ENCODE results near the gene PDHB.

The PDHB gene

DNA sequence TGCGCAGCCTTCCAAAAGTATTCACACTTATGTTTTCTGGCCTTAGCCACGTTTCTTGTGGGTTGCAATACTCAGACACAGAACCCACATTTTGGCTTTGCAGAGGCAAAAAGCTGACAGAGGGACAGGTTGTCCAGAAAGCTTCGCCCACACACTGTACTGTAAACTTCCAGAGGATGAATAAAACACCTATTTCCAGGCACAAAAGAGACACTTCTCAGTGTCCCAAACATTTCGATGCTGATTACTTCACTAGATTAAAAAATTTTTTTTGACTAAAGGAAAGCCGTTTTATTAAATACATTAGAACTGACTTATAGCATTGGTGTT lies 30.3 kb upstream of the PDHB start:
- Histone ChIP-seq H2BK5ac (ENCODE audit: low read length) (no peak overlapping the region), H3K18ac (ENCODE audit: low read length) (peak overlapping the region; percentile 16), H3K4ac (ENCODE audit: low read length) (no peak overlapping the region), H3K4me1 (ENCODE audit: control insufficient read depth in 2 of 2, insufficient read depth in 1 of 2, low read depth in 1 of 2, low read length in 2 of 2) (peaks cover 0 to 3% of the 10 kb centered on the region in 2 donors), H3K79me1 (ENCODE audit: low read depth, low read length) (no peaks in the 10 kb centered on the region), H2BK15ac (ENCODE audit: low read length) (no peak overlapping the region), H2BK12ac (ENCODE audit: low read length) (no peak overlapping the region), H3K9me3 (replicated peaks in 1 of 2; ENCODE audit: control insufficient read depth in 2 of 2, insufficient read depth in 1 of 2, low read depth in 1 of 2, low read length in 2 of 2) (no peaks in the 10 kb centered on the region), H3K36me3 (replicated peaks in 1 of 2; ENCODE audit: control insufficient read depth in 2 of 2, insufficient read depth in 2 of 2, low read length in 2 of 2) (no peaks in the 10 kb centered on the region), H3K4me2 (ENCODE audit: insufficient read depth, low read length, poor library complexity, severe bottlenecking) (no peak overlapping the region), H2BK120ac (ENCODE audit: low read depth, low read length) (no peak overlapping the region), H4K8ac (ENCODE audit: low read depth, low read length) (no peak overlapping the region), H2AFZ (ENCODE audit: low read length) (peak overlapping the region; percentile 83), H3K14ac (ENCODE audit: low read length) (no peak overlapping the region), H3K27me3 (ENCODE audit: control insufficient read depth in 3 of 3, insufficient read depth in 3 of 3, low read depth in 1 of 3, low read length in 3 of 3) (no peaks in the 10 kb centered on the region), H3K27ac (replicated peaks; ENCODE audit: low read length) (no peak overlapping the region), H3K4me3 (ENCODE audit: low read length in 2 of 2) (no peak overlapping the region), H4K91ac (ENCODE audit: low read depth, low read length, poor library complexity) (no peak overlapping the region), H3K23ac (ENCODE audit: low read depth, low read length, poor library complexity) (no peak overlapping the region), H2AK5ac (ENCODE audit: low read depth, low read length) (no peak overlapping the region), H3K9ac (ENCODE audit: low read depth, low read length, poor library complexity) (no peak overlapping the region)
- no peak for DNase-seq (ENCODE audit: low spot score)
- WGBS, 2 donors (ENCODE audit: extremely low coverage in 2 of 2, insufficient read length in 2 of 2, insufficient replicate concordance in 1 of 2): no CpG with 5 or more reads among the region's 5 CpGs

GRCh38 chr3:58463181-58463941 lies 29.7 kb upstream of the PDHB start:
- Histone ChIP-seq H3K4me3 (ENCODE audit: low read length in 2 of 2) (no peak overlapping the region), H4K8ac (ENCODE audit: low read depth, low read length) (no peak overlapping the region), H3K9me3 (replicated peaks in 1 of 2; ENCODE audit: control insufficient read depth in 2 of 2, insufficient read depth in 1 of 2, low read depth in 1 of 2, low read length in 2 of 2) (no peaks in the 10 kb centered on the region), H3K4me2 (ENCODE audit: insufficient read depth, low read length, poor library complexity, severe bottlenecking) (no peak overlapping the region), H3K27me3 (ENCODE audit: control insufficient read depth in 3 of 3, insufficient read depth in 3 of 3, low read depth in 1 of 3, low read length in 3 of 3) (no peaks in the 10 kb centered on the region), H3K79me1 (ENCODE audit: low read depth, low read length) (no peaks in the 10 kb centered on the region), H2BK5ac (ENCODE audit: low read length) (no peak overlapping the region), H2BK12ac (ENCODE audit: low read length) (no peak overlapping the region), H3K14ac (ENCODE audit: low read length) (no peak overlapping the region), H2AFZ (ENCODE audit: low read length) (peak overlapping the region; percentile 84), H3K9ac (ENCODE audit: low read depth, low read length, poor library complexity) (no peak overlapping the region), H3K23ac (ENCODE audit: low read depth, low read length, poor library complexity) (no peak overlapping the region), H3K4ac (ENCODE audit: low read length) (no peak overlapping the region), H2BK120ac (ENCODE audit: low read depth, low read length) (no peak overlapping the region), H3K4me1 (ENCODE audit: control insufficient read depth in 2 of 2, insufficient read depth in 1 of 2, low read depth in 1 of 2, low read length in 2 of 2) (peaks cover 0 to 3% of the 10 kb centered on the region in 2 donors), H3K36me3 (replicated peaks in 1 of 2; ENCODE audit: control insufficient read depth in 2 of 2, insufficient read depth in 2 of 2, low read length in 2 of 2) (no peaks in the 10 kb centered on the region), H3K18ac (ENCODE audit: low read length) (no peak overlapping the region), H4K91ac (ENCODE audit: low read depth, low read length, poor library complexity) (no peak overlapping the region), H3K27ac (replicated peaks; ENCODE audit: low read length) (no peak overlapping the region), H2BK15ac (ENCODE audit: low read length) (no peak overlapping the region), H2AK5ac (ENCODE audit: low read depth, low read length) (no peak overlapping the region)
- no CpG with 5 or more reads among the region's 18 CpGs for WGBS, 2 donors (ENCODE audit: extremely low coverage in 2 of 2, insufficient read length in 2 of 2, insufficient replicate concordance in 1 of 2)
- DNase-seq (ENCODE audit: low spot score): peak; percentile 35

GRCh38 chr3:58462829-58463180 lies 29.2 kb upstream of the PDHB start:
- Histone ChIP-seq H2BK15ac (ENCODE audit: low read length) (no peak overlapping the region), H3K9ac (ENCODE audit: low read depth, low read length, poor library complexity) (no peak overlapping the region), H2BK12ac (ENCODE audit: low read length) (no peak overlapping the region), H3K4me1 (ENCODE audit: control insufficient read depth in 2 of 2, insufficient read depth in 1 of 2, low read depth in 1 of 2, low read length in 2 of 2) (peaks cover 0 to 3% of the 10 kb centered on the region in 2 donors), H3K4ac (ENCODE audit: low read length) (no peak overlapping the region), H2AFZ (ENCODE audit: low read length) (peak overlapping the region; percentile 84), H4K8ac (ENCODE audit: low read depth, low read length) (no peak overlapping the region), H3K18ac (ENCODE audit: low read length) (no peak overlapping the region), H3K36me3 (replicated peaks in 1 of 2; ENCODE audit: control insufficient read depth in 2 of 2, insufficient read depth in 2 of 2, low read length in 2 of 2) (no peaks in the 10 kb centered on the region), H3K14ac (ENCODE audit: low read length) (peak overlapping the region; percentile 17), H2AK5ac (ENCODE audit: low read depth, low read length) (no peak overlapping the region), H3K4me3 (ENCODE audit: low read length in 2 of 2) (no peak overlapping the region), H3K4me2 (ENCODE audit: insufficient read depth, low read length, poor library complexity, severe bottlenecking) (no peak overlapping the region), H3K27ac (replicated peaks; ENCODE audit: low read length) (no peak overlapping the region), H2BK120ac (ENCODE audit: low read depth, low read length) (no peak overlapping the region), H3K79me1 (ENCODE audit: low read depth, low read length) (no peaks in the 10 kb centered on the region), H3K27me3 (ENCODE audit: control insufficient read depth in 3 of 3, insufficient read depth in 3 of 3, low read depth in 1 of 3, low read length in 3 of 3) (no peaks in the 10 kb centered on the region), H2BK5ac (ENCODE audit: low read length) (no peak overlapping the region), H4K91ac (ENCODE audit: low read depth, low read length, poor library complexity) (no peak overlapping the region), H3K23ac (ENCODE audit: low read depth, low read length, poor library complexity) (no peak overlapping the region), H3K9me3 (replicated peaks in 1 of 2; ENCODE audit: control insufficient read depth in 2 of 2, insufficient read depth in 1 of 2, low read depth in 1 of 2, low read length in 2 of 2) (no peaks in the 10 kb centered on the region)
- no peak for DNase-seq (ENCODE audit: low spot score)
- WGBS, 2 donors (ENCODE audit: extremely low coverage in 2 of 2, insufficient read length in 2 of 2, insufficient replicate concordance in 1 of 2): no CpG with 5 or more reads among the region's 4 CpGs

- Histone ChIP-seq H3K36me3 (replicated peaks in 1 of 2; ENCODE audit: control insufficient read depth in 2 of 2, insufficient read depth in 2 of 2, low read length in 2 of 2) (no peaks in the 10 kb centered on the region), H3K9ac (ENCODE audit: low read depth, low read length, poor library complexity) (no peak overlapping the region), H3K23ac (ENCODE audit: low read depth, low read length, poor library complexity) (no peak overlapping the region), H4K91ac (ENCODE audit: low read depth, low read length, poor library complexity) (no peak overlapping the region), H3K27me3 (ENCODE audit: control insufficient read depth in 3 of 3, insufficient read depth in 3 of 3, low read depth in 1 of 3, low read length in 3 of 3) (no peaks in the 10 kb centered on the region), H3K4me1 (ENCODE audit: control insufficient read depth in 2 of 2, insufficient read depth in 1 of 2, low read depth in 1 of 2, low read length in 2 of 2) (peaks cover 0 to 3% of the 10 kb centered on the region in 2 donors), H3K18ac (ENCODE audit: low read length) (no peak overlapping the region), H3K27ac (replicated peaks; ENCODE audit: low read length) (no peak overlapping the region), H2BK12ac (ENCODE audit: low read length) (no peak overlapping the region), H4K8ac (ENCODE audit: low read depth, low read length) (no peak overlapping the region), H3K9me3 (replicated peaks in 1 of 2; ENCODE audit: control insufficient read depth in 2 of 2, insufficient read depth in 1 of 2, low read depth in 1 of 2, low read length in 2 of 2) (peaks cover 0 to 12% of the 10 kb centered on the region in 2 donors), H2BK5ac (ENCODE audit: low read length) (no peak overlapping the region), H3K79me1 (ENCODE audit: low read depth, low read length) (no peaks in the 10 kb centered on the region), H3K4me2 (ENCODE audit: insufficient read depth, low read length, poor library complexity, severe bottlenecking) (no peak overlapping the region), H2AFZ (ENCODE audit: low read length) (no peak overlapping the region), H2BK15ac (ENCODE audit: low read length) (no peak overlapping the region), H2BK120ac (ENCODE audit: low read depth, low read length) (no peak overlapping the region), H2AK5ac (ENCODE audit: low read depth, low read length) (no peak overlapping the region), H3K4me3 (ENCODE audit: low read length in 2 of 2) (no peak overlapping the region), H3K14ac (ENCODE audit: low read length) (no peak overlapping the region), H3K4ac (ENCODE audit: low read length) (no peak overlapping the region)
- no peak for DNase-seq (ENCODE audit: low spot score)
- WGBS, 2 donors (ENCODE audit: extremely low coverage in 2 of 2, insufficient read length in 2 of 2, insufficient replicate concordance in 1 of 2): no CpG with 5 or more reads among the region's 4 CpGs
Observed at GRCh38 chr3:58459160-58459559, 25.5 kb upstream of the PDHB start.
